Spleen (tissue), 7 donors: Measurements from ENCODE around the gene ATP6V1B1.

Source experiments
- POLR2A ChIP-seq, 3 donors: fragments of 450-650 bp; IDR thresholded peaks; one replicate each; pipeline ENCODE4 v1.5.1; 2017; ENCODE audit warnings: antibody characterized with exemption in 3 of 3, mild to moderate bottlenecking in 1 of 3
- POLR2AphosphoS5 ChIP-seq, 3 donors: sonication (generic); formaldehyde crosslinking; IDR thresholded peaks; one replicate each; pipeline ENCODE4 v1.5.1; 2017; ENCODE audit warnings: antibody characterized with exemption in 3 of 3
- TF ChIP-seq, protein P1 (sequence below), 11 experiments: fragments of 200-600 bp in 7 of 11; fragments of 450-650 bp in 4 of 11; sonication (generic) in 4 of 11; IDR thresholded peaks in 8 of 11; conservative IDR thresholded peaks in 3 of 11; 1 replicate in 7 of 11; 2 replicates in 4 of 11; pipeline versions ENCODE4 v1.4.0 to v1.8.0; 2016 to 2021; ENCODE audit warnings: antibody characterized with exemption in 11 of 11, inconsistent platforms in 4 of 11, mild to moderate bottlenecking in 1 of 11
- donor health status: DM: no; HTN: no; CAD: no; lungs with moderate emphysema.
- donor health status: DM: no; HTN: no; CAD: no.
- donor health status: DM: no; HTN: no; CAD: no.

DNA sequence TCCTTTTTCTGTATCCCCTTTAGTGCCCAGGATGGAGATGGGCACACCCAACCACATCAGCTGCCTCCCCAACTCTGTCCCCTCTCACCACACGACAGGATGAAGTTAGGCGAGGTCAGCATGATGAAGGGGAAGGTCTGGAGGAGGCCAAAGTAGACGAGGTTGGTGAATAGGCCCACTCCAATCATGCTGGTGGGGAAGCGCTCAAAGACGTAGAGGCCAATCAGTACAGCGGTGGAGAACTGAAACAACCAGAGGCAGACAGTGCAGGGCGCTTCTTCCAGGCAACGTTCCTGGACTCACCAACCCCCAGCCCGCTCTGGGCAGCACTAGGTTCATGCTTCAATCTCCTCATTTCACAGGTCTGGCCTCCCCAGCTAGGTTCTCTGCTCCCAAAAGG is 56.0 kb downstream of the ATP6V1B1 start:
- TF ChIP-seq POLR2A (IDR thresholded peaks at IDR 0.05) (no peak), POLR2AphosphoS5 (IDR thresholded peaks at IDR 0.05) (no peak)
- TF ChIP-seq, protein P1, sequence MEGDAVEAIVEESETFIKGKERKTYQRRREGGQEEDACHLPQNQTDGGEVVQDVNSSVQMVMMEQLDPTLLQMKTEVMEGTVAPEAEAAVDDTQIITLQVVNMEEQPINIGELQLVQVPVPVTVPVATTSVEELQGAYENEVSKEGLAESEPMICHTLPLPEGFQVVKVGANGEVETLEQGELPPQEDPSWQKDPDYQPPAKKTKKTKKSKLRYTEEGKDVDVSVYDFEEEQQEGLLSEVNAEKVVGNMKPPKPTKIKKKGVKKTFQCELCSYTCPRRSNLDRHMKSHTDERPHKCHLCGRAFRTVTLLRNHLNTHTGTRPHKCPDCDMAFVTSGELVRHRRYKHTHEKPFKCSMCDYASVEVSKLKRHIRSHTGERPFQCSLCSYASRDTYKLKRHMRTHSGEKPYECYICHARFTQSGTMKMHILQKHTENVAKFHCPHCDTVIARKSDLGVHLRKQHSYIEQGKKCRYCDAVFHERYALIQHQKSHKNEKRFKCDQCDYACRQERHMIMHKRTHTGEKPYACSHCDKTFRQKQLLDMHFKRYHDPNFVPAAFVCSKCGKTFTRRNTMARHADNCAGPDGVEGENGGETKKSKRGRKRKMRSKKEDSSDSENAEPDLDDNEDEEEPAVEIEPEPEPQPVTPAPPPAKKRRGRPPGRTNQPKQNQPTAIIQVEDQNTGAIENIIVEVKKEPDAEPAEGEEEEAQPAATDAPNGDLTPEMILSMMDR (IDR thresholded peaks at IDR 0.05 in 8 of 11, conservative IDR thresholded peaks at IDR 0.05 in 3 of 11) = no peak
